Measurements from ENCODE around the gene SIPA1L3.
"Not testable (repeated sequence)": the region's sequence is repeated elsewhere in the genome, so short reads cannot be mapped to it uniquely, and the experiment has no call there.

SIPA1L3 gene, protein sequence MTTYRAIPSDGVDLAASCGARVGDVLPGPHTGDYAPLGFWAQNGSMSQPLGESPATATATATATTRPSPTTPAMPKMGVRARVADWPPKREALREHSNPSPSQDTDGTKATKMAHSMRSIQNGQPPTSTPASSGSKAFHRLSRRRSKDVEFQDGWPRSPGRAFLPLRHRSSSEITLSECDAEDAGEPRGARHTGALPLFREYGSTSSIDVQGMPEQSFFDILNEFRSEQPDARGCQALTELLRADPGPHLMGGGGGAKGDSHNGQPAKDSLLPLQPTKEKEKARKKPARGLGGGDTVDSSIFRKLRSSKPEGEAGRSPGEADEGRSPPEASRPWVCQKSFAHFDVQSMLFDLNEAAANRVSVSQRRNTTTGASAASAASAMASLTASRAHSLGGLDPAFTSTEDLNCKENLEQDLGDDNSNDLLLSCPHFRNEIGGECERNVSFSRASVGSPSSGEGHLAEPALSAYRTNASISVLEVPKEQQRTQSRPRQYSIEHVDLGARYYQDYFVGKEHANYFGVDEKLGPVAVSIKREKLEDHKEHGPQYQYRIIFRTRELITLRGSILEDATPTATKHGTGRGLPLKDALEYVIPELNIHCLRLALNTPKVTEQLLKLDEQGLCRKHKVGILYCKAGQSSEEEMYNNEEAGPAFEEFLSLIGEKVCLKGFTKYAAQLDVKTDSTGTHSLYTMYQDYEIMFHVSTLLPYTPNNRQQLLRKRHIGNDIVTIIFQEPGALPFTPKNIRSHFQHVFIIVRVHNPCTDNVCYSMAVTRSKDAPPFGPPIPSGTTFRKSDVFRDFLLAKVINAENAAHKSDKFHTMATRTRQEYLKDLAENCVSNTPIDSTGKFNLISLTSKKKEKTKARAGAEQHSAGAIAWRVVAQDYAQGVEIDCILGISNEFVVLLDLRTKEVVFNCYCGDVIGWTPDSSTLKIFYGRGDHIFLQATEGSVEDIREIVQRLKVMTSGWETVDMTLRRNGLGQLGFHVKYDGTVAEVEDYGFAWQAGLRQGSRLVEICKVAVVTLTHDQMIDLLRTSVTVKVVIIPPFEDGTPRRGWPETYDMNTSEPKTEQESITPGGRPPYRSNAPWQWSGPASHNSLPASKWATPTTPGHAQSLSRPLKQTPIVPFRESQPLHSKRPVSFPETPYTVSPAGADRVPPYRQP (N-terminal part only)

DNA sequence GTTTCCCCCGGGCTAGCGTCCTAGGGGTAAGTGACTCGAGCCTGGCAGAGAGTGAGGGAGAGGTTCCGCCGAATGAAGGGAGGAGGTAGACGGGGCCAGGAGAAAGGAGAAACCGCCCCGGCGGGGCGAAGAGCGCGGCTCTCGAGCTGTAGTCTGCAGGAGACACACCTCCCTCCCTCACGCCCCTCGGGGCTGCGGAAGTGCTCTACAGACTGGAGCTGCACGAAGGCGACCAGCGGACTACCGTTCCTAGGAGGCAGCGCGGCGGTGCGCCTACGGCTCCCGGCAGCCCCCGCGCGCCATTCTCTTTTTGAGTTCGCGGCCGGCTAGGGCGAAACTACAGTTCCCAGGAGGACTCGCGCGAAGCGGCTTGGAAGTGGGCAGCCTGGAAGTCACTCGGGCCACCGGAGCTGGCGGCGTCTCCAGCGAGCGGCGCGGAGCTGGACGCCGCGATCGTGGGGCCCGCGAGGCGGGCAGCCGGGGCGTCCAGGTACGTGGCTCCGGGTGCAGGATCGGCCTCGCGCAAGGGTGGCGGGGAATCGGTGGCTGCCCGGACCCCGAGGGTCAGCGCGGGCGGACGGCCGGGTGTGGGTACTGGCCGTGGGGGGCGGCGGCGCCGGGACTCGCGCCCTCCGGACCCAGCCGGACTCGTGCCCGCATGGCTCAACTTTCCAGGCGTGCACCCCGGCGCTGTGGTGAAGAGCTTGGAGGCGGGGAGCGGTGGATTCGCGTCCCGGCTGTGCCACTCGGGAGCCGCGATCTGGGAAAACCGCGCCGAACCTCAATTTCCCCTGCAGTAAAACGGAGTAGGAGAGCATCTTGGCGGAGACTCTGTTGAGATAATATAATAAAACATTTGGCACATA lies at the start of gene SIPA1L3:
Gene SIPA1L3, plus strand, starts transcription at position 340 of the 866 bp plus-strand sequence. CDS start 174,358 bp downstream, outside the sequence.
- peak; percentile 27 for DNase-seq

DNA sequence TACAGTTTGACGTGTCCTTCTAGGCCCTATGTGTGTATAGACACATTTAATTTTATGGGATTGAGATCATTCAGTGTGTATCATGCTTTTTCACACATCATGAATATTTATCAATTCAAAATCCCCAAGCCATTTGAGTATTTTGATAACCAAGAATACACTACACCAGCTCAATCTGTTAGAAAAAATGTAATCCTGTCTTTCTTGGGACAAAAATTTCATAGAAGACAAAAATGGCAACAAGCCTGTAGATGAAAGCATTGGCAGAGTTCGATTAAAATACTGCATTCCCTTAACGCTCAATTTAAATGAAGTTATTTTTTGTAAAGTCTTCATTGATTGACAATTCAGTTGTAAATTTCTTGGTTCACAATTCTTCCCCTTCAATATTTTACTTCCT lies 42.5 kb upstream of the SIPA1L3 start:
- DNase-seq, result no peak

DNA sequence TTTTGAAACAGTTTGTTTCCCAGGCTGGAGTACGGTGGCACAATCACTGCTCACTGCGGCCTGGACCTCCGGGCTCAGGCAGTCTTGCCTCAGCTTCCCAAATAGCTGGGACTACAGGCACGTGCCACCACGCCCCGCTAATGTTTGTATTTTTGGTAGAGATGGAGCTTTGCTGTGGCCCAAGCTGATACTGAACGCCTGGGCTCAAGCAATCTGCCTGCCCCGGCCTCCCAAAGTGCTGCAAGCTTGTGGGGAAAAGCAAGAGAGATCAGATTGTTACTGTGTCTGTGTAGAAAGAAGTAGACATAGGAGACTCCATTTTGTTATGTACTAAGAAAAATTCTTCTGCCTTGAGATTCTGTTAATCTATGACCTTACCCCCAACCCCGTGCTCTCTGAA lies 41.1 kb upstream of the SIPA1L3 start:
- not testable (repeated sequence) for DNase-seq

DNA sequence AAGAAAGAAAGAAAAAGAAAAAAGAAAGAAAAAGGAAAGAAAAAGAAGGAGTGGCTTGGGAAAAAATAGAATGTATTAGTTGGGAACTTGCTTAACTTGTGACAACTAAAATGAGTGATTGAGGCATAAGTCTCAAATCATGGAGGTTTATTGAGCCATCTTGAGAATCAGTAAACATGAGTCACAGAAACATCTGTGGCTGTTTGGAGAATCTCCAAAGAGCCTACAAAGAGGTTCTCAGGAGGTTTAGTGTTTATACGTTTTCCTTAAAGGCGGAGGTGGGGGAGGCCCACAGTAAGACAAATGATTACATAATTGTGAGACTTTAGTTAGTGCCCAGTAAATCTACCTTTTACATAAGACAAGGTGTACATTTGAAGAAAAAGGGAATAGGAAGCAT lies 39.2 kb upstream of the SIPA1L3 start:
- no peak for DNase-seq

DNA sequence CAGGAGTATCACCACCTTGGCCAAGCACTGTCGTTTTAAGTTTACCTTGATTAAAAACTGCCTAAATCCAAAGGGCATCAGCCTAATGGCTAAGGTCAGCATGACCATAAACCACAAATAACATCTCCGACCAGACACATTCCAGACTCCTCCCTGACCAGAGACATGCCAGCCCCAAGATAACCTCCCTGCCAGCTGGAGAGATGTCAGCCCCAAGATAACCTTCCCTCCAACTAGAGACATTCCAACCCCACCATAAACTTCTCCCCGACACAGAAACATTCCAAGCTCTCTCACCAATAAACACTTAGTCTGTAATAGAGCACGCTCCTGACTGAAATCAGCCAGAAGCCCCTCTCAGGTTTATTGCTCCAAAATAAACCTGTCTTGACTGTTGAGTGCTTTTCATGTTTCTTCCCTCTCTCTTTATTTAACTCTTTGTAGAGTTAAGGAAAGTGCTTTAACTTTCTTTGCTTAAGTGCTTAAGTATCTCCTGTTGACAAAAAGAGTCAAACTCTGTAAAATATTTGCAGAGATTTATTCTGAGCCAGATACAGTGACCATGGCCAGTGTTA lies 37.2 kb upstream of the SIPA1L3 start:
- no peak for DNase-seq

DNA sequence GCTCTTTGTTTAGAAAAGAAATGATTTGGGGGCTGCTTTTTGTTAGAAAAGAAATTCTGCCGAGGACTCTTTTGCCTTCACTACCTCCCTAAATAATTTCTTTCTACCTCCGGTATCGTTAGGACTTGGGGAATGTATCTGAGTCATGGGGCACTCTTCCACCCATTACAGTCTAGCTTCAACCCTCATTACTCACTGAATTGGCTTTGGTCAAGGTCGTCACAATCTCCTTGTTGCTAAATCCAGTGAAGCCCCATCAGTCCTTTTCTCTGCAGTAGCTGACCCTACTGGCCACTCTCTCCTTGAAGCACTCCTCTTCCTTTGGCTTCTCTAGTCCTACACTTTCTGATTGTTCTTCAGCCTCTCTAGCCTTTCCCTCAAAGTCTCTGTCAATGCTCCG lies 34.6 kb upstream of the SIPA1L3 start:
- DNase-seq, result no peak

DNA sequence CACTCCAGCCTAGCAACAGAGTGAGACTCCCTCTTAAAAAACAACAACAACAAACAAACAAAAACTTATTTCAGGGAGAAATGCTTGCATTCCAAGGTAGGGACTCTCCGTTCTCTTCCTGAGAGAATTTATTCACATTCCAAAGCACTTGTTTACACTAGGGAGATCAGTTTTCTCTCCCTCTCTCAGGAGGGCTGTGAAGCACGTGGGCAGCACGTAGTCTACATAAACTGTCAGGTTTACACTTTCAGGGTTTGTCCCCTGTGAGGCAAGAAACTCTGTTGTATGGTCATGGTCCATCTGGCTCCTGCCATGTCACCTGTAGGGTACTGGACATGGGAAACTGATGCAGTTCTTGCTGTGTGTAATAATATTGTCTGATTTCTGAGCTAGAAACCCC lies 32.2 kb upstream of the SIPA1L3 start:
- DNase-seq, result no peak

DNA sequence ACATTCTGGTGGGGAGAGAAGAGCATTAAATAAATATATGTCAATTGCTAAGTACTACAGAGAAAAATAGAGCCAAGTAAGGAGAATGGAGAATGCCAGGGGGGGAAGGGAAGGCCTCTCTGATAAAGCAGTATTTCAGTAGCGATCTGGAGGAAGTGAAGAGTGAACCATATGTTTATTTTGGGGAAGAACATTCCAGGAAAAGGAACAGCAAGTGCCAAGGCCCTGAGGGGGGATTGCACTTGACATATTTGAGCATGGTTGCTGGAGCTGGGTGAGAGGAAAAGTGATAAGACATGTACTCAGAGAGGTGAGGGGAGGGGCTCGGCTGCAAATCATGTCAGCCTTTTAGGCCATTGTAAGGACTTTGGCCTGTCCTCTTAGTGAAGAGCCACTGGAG lies 31.0 kb upstream of the SIPA1L3 start:
- no peak for DNase-seq

DNA sequence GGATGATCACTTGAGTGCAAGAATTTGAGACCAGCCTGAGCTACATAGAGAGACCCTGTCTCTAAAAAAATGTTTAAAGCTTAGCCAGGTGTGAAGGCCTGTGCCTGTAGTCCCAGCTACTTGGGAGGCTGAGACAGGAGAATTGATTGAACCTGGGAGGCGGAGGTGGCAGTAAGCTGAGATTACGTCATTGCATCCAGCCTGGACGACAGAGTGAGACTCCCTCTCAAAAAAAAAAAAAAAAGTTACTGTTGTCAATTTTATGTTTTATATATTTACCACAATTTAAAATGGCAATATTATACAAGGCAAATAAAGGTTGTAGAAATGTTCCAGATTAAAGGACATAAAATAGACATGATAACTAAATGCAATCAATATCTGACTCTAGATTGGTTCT lies 29.9 kb upstream of the SIPA1L3 start:
- no peak for DNase-seq

DNA sequence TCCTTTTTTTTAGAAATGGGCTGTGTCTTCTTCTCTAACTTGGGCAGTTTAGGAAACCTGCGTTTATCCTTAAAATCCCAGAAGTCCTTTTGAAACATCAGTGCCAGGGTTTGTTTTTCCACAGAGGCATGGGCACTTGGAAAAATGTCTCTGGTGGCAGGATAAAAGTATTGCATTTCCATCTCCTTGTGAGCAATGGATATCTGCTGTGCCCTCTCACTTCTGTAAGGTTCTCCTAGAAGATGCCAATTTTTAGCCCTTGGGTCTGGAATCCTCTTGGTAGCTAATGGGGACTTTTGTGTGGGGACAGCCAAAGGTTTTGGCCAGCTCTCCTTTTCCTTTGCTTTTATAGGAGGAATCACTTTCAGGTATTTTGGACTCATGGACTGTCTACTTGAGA lies 21.6 kb upstream of the SIPA1L3 start:
- DNase-seq, result no peak

DNA sequence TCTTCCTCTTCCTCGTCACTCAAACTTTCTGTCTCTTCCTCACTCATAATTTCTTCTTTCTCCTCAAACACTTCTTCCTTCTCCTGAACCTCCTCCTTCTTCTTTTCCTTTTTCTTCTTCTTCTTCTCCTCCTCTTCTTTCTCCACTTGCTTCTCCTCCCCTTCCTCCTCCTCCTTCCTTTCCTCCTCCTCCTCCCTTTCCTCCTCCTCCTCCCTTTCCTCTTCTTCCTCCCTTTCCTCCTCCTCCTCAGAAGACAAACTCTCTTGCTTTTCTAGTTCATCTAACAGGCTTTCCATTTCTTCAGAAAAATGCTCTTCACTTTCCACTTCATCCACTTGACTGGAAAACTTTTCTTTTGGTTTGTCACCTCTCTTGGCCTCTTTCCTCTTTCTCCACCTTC lies 20.4 kb upstream of the SIPA1L3 start:
- no peak for DNase-seq

DNA sequence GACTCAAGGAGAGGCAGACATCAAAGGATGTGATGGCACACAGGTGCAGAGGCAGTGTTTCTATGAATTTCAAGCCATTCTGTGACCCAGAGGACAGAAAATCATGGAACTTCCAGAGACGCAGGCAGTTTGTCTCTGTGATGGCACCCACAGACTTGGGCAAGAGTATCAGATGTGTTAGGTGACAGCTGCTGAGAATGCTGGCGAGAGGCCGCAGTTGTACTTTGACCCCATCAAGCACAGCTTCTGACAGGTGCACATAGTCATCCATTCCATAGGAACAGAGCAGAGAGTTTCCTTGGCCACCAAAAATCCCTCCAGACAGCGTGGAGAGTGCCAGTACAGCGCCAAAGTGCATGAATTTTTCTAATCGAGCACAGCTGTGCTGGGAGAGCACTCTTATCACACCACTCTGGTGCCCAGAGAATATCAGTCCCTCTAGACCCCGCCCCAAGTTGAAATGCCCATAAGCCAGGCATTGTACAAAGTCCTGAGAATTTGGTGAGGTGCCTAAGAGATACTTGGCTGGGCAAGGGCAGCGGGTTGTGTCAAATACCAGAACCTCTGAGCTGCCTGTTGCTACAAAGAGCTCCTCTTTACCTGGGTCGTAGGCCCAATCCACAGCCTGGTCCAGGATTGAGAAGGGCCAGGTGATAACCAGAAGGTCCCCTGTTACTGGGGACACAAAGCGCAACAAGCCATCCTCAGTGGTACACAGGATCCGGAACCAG lies 13.0 kb upstream of the SIPA1L3 start:
- DNase-seq, result no peak

DNA sequence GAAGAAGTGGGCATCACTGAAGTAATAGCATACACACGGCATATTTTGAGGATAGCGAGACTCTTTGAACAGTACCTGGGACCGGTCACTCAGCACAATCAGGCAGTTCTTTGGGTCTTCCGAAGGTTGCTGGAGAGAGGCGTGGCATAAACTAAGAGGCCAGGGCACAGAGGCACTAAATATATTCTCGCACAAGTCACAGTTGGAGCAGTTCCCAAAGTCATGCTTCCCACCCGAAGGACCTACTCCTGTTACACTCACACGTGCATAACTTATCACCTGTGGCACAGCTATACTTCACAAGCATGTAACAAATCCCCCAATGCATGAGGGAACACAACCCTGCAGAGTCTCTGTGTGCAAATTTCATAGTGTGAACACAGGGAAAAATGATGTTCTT lies 10.8 kb upstream of the SIPA1L3 start:
- DNase-seq, result no peak

DNA sequence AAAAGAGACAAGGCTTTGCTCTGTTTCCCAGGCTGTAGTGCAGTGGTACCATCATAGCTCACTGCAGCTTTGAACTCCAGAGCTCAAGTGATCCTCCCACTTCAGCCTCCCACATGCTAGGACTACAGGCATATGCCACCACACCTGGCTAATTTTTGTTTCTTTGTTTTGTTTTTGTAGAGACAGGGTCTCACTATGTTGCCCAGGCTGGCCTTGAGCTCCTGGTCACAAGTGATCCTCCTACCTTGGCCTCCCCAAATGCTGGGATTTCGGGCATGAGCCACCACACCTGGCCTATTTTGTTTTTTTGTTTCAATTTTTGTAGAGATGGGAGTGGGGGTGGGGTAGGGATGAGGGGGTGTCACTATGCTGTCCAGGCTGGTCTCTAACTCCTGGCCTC lies 7.6 kb upstream of the SIPA1L3 start:
- DNase-seq, result no peak

DNA sequence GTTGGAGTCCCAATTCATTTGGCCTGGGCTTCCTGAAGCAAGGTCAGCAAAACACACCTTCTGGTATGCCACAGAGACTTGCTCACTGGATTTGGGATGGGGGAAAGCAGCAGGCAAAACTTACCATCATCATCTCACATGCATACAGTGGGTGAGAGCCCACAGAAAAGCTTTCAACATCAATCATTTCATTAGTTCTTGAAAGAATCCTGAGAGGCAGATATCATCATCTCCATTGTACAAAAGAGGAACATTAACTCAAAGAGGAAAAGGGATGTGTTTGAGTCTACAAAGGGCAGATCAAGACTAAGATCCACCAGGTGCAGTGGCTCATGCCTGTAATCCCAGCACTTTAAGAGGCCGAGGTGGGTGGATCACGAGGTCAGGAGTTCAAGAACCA lies 7.0 kb upstream of the SIPA1L3 start:
- no peak for DNase-seq

DNA sequence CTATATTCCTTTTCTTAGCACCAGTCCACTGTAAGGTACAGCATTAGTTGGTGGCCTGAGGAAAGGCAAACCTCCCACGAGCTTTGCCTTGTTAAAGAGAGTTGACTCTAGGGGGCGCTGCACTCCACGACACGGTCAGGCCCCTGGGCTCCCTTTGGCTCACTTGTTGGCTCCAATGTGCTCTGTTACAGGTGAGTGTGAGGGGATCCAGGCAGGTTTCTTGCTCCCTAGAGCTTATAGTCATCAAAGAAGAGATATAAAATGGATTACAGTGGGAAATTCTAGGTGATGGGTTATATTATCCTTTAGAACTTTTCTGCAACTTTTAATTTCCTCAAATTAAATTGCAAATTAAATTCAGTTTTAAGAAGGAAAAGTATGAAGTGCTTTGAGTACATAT lies 4.3 kb upstream of the SIPA1L3 start:
- no peak for DNase-seq

DNA sequence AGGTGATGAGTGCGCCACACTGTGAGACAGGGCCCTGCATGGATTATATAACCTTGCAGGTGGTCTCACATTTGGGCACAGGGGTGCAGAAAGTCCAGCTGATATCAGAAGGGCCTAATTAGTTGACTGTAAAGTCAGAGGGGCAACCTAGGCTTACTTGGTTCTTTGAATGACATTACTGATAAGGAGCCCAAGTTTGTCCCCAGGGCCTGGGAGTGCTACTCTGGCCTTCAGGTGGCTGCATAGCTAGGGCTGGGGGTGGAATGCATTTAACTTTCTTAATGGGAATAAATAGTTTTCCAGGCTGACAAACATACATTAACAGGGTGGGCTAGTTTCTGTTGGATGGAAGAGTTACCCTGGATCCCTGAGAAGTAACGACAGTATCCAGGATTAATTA lies 3.9 kb upstream of the SIPA1L3 start:
- no peak for DNase-seq

DNA sequence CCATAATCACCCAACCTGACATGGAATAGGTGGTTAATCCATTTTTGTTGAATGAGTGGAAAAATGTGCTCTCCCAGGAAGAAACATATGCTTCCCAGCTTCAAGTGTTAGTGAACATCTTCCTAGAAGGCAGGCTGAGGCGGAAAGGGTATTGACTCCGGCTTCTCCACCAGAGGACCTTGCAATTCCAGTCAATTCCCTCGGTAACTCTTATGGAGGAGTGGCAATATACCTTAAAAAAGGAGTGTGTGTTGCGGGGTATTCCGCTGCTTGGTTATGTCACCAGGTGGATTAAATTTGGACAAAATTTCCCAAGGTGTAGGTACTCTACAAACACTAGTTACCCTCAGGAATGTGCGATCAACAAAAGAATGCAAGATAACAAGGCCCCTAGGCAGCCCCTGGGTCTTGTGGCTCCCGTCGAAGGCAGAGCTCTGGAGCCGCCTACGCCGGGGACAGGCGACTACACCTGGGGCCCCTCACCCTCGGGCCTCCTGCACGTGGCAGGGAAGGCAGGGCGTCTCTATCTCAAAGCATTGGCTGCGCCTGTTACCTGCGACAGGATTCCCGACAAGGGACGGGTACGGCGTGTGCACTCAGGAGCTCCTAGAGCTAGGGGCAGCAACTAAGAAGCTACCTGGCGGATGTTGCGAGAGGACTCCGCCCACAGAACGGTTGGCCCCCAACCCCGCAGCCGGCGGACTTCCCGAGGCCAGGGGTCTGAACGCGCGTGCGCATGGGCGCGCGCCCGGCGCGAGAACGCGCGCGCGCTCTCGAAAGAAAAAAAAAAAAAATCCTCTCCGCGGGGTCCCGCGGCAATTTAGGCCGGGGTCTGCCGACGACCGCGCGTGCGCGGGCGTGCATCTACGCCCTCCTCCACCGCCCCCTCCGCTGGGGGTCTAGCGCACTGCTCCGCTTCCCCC lies 801 bp upstream of the SIPA1L3 start, which contains the start of gene WDR87:
Gene WDR87, minus strand, starts transcription at position 649 of the 923 bp plus-strand sequence. CDS start 8,355 bp downstream, outside the sequence.
- DNase-seq, result no peak

DNA sequence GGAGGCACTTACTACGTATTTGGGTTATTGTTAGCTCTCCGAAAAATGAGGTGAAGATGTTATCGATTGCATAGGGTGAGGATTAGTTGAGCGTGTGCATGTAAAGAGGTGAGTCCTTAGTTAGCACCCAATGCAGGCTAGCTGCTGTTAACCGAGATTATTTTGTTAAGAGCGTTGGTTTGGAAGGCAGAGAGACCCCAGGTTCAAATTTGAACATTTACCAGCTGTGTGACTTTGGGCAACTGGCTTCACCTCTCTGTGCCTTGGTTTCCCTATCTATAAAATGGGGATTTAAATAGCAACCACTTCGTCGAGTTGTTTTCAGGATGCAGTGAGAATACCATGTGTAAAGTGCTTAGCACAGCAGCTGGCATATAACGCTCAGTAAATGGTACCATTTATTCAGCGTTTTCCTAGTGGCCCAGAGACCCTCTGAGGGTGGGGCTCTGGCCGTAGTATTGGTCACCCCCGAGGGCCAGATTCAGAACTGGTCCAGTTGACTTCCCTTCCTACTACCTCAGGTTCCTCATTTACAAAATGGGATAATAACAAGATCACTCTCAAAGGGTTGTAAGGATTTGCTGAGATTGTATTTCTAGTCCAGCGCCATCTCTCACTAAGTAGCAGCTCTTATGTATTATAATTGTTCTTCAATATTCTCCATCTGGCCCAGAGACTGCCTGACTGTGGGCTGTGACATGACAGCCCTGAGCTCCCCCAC lies 887 bp downstream of the SIPA1L3 start:
- no peak for DNase-seq

All from cortex of kidney (tissue), 1 donor.